Pancreas (tissue), 10 donors: ENCODE results near the gene GJA8. TPM values are rescaled to one million over a fixed set of nuclear protein-coding genes. Genes with fewer than 3 reads are reported as not detected.

Source experiments
- ATAC-seq, 4 donors: fragments of 200-7000 bp; cut with Tn5 transposase; one replicate each; pipeline versions ENCODE4 v1.8.0 to v1.9.1; 2020; ENCODE audit warnings: mild to moderate bottlenecking in 4 of 4, moderate library complexity in 4 of 4
- DNase-seq, 6 donors: peaks; one replicate each; pipeline ENCODE4 v3.0.0-alpha.2; 2020
- FAIRE-seq: peaks from 2 replicates; lab custom pipeline; 2012; peaks lifted over from hg19 to GRCh38; lab: Jason Lieb, UNC
- H3K27ac ChIP-seq, 4 donors: fragments of 200-600 bp; sonication (generic); 1 replicate in 3 of 4; 2 replicates in 1 of 4; pipeline versions ENCODE4 v1.5.0 to v1.8.0; 2020
- H3K27me3 ChIP-seq, 4 donors: fragments of 200-600 bp; one replicate each; pipeline ENCODE4 v1.8.0; 2021
- H3K36me3 ChIP-seq, 3 donors: fragments of 200-600 bp; sonication (generic) in 1 of 3; one replicate each; pipeline versions ENCODE4 v1.5.0 to v1.8.0; 2020 to 2021
- H3K4me1 ChIP-seq, 3 donors: fragments of 200-600 bp; one replicate each; pipeline ENCODE4 v1.8.0; 2021
- H3K4me3 ChIP-seq, 4 donors: fragments of 200-600 bp; sonication (generic) in 2 of 4; one replicate each; pipeline versions ENCODE4 v1.5.0 to v1.8.0; 2020 to 2021
- H3K9me3 ChIP-seq, 4 donors: fragments of 200-600 bp; one replicate each; pipeline ENCODE4 v1.8.0; 2021
- CTCF ChIP-seq, 4 donors: fragments of 200-600 bp; sonication (generic) in 3 of 4; IDR thresholded peaks; one replicate each; pipeline versions ENCODE4 v1.5.0 to v1.8.0; 2021; ENCODE audit warnings: antibody characterized with exemption in 4 of 4
- WGBS, 2 donors: extraction: QIAGEN DNeasy Blood & Tissue Kit; methylation state at CpG; one replicate each; pipeline ENCODE4 v1.1.7; 2013; 5-methylcytosine and 5-hydroxymethylcytosine counted together
- intact Hi-C, 3 donors: fragments of 100-400 bp; cut with DNase I; formaldehyde crosslinking; loops; one replicate each; pipeline versions ENCODE4 v1.11.1 to v1.14.2; 2022
- polyA plus RNA-seq, 2 donors: library from polyadenylated mRNA; stranded (reverse); fragments of 200-250 nt; gene quantifications; one replicate each; pipeline ENCODE4 v1.2.3, GENCODE V29; 2013
- total RNA-seq, 6 donors: library from RNA; stranded (reverse); fragmentation: NEBNext Ultra II Directional in 4 of 6; extraction: Animal tissue kit (Norgen Biotek cat#: 25700) in 4 of 6; gene quantifications; one replicate each; pipeline versions ENCODE4 v1.2.1 to v1.2.4, GENCODE V29; 2021 to 2023
- donor health status: healthy with polysubstance abuse.
- donor health status: DM: no; HTN: no; CAD: no; lungs with moderate emphysema.
- donor health status: DM: no; HTN: no; CAD: no.
- donor health status: control.
- donor health status: control.
- donor health status: Bipolar disorder and iron deficiency.
- donor health status: DM: yes; HTN: yes; CAD: no.
- donor health status: DM: no; HTN: no; CAD: no.
- donor health status: DM: no; HTN: no; CAD: no.
- donor health status: DM: yes; HTN: yes; CAD: no.

Gene GJA8
- total and polyA plus RNA-seq, 8 donors, result not detected

GRCh38 chr1:147892731-147893214 is 9.8 kb upstream of the GJA8 start:
- DNase-seq (peak in 2 of 6 donors; percentile 8 to 37), ATAC-seq (peak in 3 of 4 donors; percentile 81 to 88 (median 83)), FAIRE-seq (peak; percentile 84)
- H3K36me3 ChIP-seq, result no peaks in the 10 kb centered on the region
- no peak overlapping the region for H3K27ac ChIP-seq
- H3K9me3 ChIP-seq, result no peaks in the 10 kb centered on the region
- H3K4me1 ChIP-seq, result no peaks in the 10 kb centered on the region
- WGBS, 2 donors, result 0% methylated on average over 1 of the region's 1 CpG
- peak; percentile 77 to 92 (median 85) for TF ChIP-seq CTCF (IDR thresholded peaks at IDR 0.05)
- no peak overlapping the region for H3K4me3 ChIP-seq
- intact Hi-C loops, result loop anchor here in 1 of 3 donors (5.0 to 10.0 kb wide), 3 partner anchors 170 to 388 kb away; no protein-coding TSS in a partner anchor
- H3K27me3 ChIP-seq, result no peaks in the 10 kb centered on the region

GRCh38 chr1:147895123-147895522 is 7.5 kb upstream of the GJA8 start:
- DNase-seq (no peak), ATAC-seq (no peak), FAIRE-seq (no peak)
- Histone ChIP-seq H3K9me3 (no peaks in the 10 kb centered on the region), H3K4me3 (no peak overlapping the region), H3K36me3 (no peaks in the 10 kb centered on the region), H3K4me1 (no peaks in the 10 kb centered on the region), H3K27ac (no peak overlapping the region), H3K27me3 (no peaks in the 10 kb centered on the region)
- intact Hi-C loops, result loop anchor here in 1 of 3 donors (10.0 kb wide), 2 partner anchors 250 to 390 kb away; no protein-coding TSS in a partner anchor
- TF ChIP-seq CTCF (IDR thresholded peaks at IDR 0.05), result no peak
- WGBS, 2 donors, result 70 to 74% methylated on average over 4 of the region's 4 CpGs

- H3K4me1 ChIP-seq, result no peaks in the 10 kb centered on the region
- H3K36me3 ChIP-seq, result no peaks in the 10 kb centered on the region
- H3K27ac ChIP-seq, result no peak overlapping the region
- no peak overlapping the region for H3K4me3 ChIP-seq
- WGBS, 2 donors, result 31 to 37% methylated on average over 8 of the region's 8 CpGs
- H3K27me3 ChIP-seq, result no peaks in the 10 kb centered on the region
- DNase-seq, result peak in 2 of 6 donors; percentile 22 to 40
- no peak for FAIRE-seq
- ATAC-seq, result peak in 3 of 4 donors; percentile 43 to 53 (median 47)
- TF ChIP-seq CTCF (IDR thresholded peaks at IDR 0.05), result no peak
- no peaks in the 10 kb centered on the region for H3K9me3 ChIP-seq
- intact Hi-C loops, result loop anchor here in 1 of 3 donors (10.0 kb wide), 2 partner anchors 252 to 392 kb away; no protein-coding TSS in a partner anchor
Observed at GRCh38 chr1:147897029-147897752, 5.4 kb upstream of the GJA8 start.

- 70 to 75% methylated on average over 4 of the region's 4 CpGs for WGBS, 2 donors
Observed at GRCh38 chr1:147897789-147898188, 4.8 kb upstream of the GJA8 start.

More at GRCh38 chr1:147897789-147898188, 4.8 kb upstream of the GJA8 start:
- TF ChIP-seq CTCF (IDR thresholded peaks at IDR 0.05), result no peak
- no peaks in the 10 kb centered on the region for H3K9me3 ChIP-seq
- no peaks in the 10 kb centered on the region for H3K36me3 ChIP-seq
- no peak for DNase-seq
- no peak for FAIRE-seq
- intact Hi-C loops, result loop anchor here in 1 of 3 donors (10.0 kb wide), 2 partner anchors 253 to 393 kb away; no protein-coding TSS in a partner anchor
- no peak overlapping the region for H3K27ac ChIP-seq
- H3K4me1 ChIP-seq, result no peaks in the 10 kb centered on the region
- no peaks in the 10 kb centered on the region for H3K27me3 ChIP-seq
- no peak overlapping the region for H3K4me3 ChIP-seq
- no peak for ATAC-seq
